HS-5 (cell line): ENCODE measurements around the gene CTAGE4.
"Not testable (repeated sequence)": the region's sequence is repeated elsewhere in the genome, so short reads cannot be mapped to it uniquely, and the experiment has no call there.

Experiments used
- DNase-seq: peaks from one replicate; pipeline ENCODE4 v3.0.0-alpha.2; 2012; ENCODE audit warnings: low read depth

CTAGE4 gene, protein sequence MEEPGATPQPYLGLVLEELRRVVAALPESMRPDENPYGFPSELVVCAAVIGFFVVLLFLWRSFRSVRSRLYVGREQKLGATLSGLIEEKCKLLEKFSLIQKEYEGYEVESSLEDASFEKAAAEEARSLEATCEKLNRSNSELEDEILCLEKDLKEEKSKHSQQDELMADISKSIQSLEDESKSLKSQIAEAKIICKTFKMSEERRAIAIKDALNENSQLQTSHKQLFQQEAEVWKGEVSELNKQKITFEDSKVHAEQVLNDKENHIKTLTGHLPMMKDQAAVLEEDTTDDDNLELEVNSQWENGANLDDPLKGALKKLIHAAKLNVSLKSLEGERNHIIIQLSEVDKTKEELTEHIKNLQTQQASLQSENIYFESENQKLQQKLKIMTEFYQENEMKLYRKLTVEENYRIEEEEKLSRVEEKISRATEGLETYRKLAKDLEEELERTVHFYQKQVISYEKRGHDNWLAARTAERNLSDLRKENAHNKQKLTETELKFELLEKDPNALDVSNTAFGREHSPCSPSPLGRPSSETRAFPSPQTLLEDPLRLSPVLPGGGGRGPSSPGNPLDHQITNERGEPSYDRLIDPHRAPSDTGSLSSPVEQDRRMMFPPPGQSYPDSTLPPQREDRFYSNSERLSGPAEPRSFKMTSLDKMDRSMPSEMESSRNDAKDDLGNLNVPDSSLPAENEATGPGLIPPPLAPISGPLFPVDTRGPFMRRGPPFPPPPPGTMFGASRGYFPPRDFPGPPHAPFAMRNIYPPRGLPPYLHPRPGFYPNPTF

DNA sequence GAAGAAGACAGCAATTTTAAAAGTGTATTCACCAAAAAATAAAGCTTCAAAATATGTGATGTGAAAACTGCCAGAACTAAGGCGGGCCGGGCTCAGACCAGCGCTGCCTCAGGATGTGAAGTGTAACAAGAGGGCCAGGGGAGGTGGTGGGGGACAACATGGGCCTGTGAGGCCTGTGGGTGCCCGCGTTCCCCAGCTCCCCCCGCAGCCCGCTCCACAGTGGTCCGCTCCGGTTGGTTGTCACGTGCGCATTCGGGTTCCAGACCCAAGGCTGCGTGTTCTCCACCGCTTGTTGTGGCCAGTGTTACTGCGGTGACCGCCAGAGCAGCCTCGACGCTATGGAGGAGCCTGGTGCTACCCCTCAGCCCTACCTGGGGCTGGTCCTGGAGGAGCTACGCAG lies at the start of gene CTAGE4:
CTAGE4 (plus strand) TSS at position 301 of the 400 bp plus-strand sequence; CDS start at position 339, 38 bp downstream.
- not testable (repeated sequence) for DNase-seq

DNA sequence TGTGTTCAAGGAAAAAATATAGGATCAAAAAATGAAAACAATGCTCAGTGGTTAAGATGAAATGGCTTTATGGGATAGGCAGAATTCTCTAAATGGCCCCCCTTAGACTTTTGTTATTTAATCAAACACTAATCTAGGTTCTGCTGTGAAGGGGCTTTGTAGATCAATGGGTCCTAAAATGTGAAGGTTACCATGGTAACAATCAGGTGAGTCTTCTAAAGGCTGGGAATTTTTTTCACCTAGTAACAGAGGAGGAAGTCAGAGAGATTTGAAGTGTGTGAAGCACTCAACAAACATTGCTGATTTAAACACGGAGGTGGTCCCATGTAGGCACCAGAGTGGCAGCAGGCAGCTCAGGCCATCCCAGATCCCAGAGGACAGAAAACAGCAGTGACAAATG lies 49.1 kb upstream of the CTAGE4 start:
- no peak for DNase-seq

DNA sequence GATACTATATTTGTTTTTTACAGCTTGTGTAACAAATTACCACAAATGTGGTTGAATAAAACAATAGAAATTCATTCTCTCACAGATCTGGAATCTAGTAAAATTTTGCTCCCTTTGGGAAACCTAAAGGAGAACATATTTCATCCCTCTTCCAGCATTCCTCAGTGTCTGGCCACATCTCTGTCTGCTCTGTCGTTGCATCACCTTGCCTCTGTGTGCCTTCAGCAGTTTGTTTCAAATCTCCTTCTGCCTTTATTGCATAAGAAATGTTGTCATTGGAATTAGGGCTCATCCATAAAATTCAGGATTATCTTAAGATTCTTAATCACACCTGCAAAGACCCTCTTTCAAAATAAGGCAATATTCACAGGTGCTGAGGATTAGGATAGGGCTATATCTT lies 45.8 kb upstream of the CTAGE4 start:
- DNase-seq = no peak

DNA sequence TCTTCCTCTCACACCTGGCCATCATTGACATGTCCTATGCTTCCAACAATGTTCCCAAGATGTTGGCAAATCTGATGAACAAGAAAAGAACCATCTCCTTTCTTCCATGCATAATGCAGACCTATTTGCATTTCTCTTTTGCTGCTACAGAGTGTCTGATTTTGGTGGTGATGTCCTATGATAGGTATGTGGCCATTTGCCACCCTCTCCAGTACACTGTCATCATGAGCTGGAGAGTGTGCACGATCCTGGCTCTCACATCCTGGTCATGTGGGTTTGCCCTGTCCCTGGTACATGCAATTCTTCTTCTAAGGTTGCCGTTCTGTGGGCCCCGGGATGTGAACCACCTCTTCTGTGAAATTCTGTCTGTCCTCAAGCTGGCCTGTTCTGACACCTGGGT lies 41.1 kb upstream of the CTAGE4 start:
- DNase-seq = no peak

DNA sequence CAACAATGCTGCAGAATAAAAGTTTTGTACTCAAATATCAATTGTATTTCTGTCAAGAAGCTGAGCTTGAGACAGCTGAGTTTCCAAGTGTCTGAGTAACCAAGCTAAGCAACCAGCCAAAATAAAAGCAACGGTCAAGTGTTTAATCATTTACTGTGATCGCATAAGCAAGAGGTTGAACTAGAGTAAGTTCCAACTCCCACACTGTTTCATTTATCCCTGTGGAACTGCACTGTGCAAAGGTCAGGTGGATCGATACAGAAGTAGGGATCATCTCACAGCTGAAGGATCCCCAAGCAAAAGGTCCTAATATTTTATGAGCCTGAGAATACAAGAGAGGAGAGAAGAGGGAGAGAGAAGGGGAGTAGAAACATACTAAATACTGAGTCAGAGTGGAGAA lies 38.8 kb upstream of the CTAGE4 start:
- DNase-seq = no peak

DNA sequence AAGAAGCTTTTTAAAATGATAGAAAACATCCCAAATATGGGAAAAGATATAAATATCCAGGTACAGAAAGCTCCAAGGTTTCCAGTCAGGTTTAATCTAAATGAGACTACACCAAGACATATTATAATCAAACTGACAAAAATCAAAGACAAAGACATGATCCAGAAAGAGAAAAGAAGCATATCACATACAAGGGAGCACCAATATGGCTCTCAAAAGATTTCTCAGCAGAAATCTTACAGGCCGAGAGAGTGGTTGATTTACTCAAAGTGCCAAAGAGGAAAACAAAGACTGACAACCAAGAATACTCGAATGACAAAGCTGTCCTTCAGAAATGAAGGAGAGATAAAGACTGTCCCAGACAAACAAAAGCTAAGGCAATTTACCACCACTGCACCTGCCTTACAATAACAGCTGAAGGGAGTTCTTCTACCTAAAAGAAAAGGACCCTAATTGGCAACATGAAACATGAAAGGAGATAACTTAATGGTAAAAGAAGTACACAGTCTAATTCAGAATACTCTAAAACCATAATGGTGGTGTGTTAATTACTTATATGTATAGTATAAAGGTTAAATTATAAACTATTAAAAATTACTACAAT lies 34.9 kb upstream of the CTAGE4 start:
- no peak for DNase-seq

DNA sequence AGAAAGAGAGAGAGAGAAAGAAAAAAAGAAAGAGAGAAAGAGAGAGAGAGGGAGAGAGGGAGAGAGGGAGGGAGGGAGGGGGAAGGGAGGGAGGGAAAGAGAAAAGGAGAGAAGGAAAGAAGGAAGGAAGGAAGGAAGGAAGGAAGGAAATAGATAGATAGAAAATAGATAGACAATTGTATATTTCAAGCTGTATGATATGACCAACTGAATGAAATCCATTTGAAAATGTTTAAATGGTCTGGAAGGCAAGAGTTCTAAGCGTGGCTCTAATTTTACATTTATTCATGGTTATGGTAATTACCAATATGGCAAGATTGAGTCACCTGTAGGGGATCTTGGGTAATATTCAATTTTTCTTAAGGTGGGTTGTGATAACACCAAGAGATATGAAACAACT lies 24.4 kb upstream of the CTAGE4 start:
- DNase-seq = no peak

DNA sequence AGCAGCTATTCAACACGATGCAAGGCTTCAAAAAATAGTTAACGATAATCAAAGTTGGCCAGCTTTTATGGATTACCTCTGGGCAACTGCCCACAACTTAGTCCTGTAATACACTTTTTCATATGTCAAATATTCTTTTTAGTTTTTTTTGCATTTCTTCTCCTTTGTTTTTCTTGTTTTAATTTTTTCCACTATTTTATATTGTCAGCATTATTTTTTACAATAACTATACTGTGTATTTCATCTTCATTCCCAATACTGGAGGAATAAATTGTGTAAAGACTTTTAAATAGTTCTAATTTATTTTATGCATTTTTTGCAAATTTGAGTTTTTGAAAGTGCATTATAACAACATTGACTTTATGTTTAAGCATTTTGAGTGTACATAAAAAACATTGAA lies 18.5 kb upstream of the CTAGE4 start:
- no peak for DNase-seq

DNA sequence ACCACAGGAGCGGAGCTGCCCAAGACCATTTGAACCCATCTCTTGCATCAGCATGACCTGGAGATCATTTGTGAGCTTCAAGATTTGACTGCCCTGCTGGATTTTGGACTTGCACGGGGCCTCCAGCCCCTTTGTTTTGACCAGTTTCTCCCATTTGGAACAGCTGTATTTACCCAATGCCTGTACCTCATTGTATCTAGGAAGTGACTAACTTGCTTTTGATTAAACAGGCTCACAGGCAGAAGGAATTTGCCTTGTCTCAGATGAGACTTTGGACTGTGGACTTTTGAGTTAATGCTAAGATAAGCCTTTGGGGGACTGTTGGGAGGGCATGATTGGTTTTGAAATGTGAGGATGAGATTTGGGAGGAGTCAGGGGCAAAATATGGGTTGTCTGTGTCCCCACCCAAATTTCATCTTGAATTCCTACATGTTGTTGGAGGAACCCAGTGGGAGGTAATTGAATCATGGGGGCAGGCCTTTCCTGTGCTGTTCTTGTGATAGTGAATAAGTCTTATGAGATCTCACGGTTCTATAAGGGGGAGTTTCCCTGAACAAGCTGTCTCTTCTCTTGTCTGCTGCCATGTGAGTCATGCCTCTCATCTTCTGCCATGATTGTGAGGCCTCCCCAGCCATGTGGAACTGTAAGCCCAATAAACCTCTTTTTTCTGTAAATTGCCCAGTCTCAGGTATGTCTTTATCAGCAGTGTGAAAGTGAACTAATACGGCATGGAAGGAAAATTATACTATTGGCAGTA lies 11.5 kb upstream of the CTAGE4 start:
- not testable (repeated sequence) for DNase-seq

DNA sequence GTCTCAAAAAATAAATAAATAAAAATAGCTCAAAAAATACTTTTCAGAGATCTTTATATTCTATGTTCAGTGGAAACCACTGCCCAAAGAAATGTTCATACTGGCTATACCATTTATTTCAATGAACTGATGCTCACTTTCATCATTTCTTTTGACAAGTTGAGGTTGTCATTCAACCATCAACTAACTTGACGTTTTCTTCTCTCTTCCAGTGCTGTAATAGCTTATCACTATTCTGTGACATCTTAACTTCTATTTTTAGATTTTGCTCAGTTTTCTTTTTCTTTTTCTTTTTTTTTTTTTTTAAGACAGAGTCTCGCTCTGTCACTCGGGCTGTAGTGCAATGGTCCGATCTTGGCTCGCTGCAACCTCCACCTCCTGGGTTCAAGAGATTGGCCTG lies 8.7 kb upstream of the CTAGE4 start:
- DNase-seq = no peak

DNA sequence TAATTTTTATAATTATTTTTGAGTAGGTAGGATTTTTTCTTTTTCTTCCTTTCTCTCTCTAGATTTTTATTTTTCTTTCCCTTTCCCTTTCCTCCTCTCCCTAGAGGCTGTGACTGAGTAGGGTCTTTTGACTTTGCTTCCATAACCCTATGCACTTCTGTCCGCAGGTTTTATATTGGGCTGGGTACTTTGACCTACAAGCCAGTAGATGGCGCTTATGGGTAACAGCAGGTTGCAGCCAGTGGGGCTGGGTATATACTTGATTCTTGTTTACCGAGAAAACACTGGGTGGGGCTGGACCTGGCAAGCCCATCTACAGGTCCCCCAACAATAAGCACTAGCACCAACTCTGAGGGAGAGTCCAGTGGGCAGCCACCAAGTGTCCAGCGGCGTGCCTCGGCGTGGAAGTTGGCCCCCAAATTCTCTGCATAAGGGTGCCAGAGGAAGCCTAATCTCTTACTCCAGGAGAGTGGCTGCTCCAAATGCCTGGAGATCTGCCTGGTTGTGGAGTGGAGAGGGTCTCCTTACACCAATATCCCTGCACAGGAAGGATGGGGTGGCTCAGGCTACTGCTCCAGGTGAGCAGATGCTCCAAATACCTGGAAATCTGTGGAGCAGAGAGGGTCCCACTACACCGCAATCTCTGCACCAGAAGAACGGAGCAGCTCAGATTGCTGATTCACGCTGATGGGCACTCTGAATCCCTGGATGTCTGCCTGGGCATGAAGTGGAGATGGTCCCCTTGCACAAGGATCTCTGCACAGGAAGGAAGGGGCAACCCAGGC lies 4.7 kb upstream of the CTAGE4 start:
- DNase-seq = not testable (repeated sequence)

DNA sequence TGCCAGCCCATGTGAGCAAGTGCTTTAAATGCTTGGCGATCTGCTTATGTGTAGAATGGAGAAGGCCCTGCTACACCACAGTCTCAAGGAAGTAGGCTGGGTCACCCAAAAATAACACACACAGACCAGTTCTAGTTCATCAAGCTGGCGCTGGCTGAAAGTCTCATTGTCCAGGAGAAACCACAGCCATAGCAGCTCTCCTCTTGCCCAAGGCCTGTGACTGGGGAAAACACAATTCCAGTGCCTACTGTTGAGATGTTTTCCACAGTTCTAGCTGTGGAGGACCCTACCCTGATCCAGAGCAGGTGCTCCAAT lies 4.1 kb upstream of the CTAGE4 start:
- not testable (repeated sequence) for DNase-seq

DNA sequence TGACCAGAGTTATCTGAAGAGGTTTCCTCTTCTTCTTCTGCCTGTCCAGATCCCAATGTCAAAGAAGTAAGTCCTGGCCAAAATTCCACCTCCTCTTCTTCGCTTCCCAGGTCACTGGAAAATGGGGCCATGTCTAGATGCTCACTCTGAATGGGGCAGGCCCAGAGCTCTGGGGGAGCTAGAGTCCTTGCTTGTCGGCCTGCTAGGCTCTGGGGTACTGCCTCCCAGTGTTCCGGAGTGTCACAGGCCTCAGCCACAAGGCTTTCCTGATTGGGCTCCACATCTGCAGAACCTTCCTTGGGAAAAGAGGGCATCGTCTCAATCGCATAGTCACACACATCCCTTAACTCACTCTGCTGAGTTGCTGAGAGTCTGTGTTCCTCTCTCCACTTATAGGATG lies 4.6 kb downstream of the CTAGE4 start:
- not testable (repeated sequence) for DNase-seq

DNA sequence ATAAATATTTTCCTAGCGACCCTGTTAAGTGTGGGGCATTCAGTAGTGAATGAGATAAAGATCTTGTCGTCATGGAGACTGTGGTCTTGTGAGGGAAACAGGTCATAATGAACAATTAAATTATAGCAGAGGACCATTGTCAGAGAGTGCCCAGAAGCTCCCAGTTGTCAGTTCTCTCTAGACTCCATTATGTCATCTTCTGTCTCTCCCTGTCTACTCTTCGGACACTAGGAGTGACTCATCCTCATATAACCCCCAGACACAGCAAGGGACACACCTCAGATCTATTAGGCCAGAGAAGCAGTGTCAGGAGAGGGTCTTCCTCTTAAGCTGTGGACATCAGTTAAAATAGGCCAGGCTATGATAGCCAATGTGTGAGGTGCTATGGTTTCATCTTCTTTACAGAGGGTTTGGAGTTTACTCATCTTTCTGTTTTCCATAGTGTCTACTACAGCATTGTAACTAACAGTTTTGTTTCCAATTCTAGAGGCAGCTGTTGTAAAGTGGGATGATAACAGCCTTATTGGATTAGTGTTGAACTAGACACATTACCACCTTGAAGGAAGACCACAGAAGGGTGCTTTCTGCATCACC lies 5.4 kb downstream of the CTAGE4 start:
- DNase-seq = not testable (repeated sequence)

DNA sequence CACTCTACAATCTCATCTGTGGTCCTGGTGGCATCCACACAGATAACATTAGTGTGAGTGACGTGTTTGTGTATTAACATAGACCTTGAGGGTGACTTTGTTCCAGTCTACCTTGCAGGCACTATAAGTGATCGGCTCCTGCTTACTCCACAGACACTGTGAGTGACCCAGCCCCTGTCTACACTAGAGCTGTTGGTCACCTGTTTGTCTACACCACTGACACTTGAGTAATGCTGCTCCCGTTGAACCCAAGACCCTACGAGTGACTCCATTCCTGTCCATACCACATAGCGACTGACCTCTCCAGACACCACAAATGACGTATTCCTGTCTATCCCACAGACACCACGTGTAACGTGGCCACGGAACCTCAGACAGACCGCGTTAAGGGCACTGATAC lies 10.5 kb downstream of the CTAGE4 start:
- DNase-seq = not testable (repeated sequence)

DNA sequence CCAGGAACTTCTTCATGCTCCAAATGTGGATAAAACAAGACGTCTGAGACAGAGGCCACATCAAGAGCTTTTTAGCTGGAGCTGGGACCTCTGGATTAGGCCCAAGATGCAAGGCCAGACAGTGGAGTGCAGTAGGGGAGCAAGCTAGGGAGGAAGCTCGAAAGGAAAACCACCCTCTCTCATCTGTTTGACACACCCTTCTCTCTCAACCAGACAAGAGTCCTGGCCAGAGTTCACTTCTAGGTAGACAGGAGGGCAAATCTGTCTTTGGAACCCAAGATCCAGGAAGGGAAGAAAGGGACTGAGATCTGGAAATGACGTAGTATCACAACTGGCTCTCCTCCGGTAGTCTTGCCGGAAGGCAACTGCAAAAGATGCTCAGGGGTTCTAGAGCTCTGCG lies 11.2 kb downstream of the CTAGE4 start:
- DNase-seq = not testable (repeated sequence)

DNA sequence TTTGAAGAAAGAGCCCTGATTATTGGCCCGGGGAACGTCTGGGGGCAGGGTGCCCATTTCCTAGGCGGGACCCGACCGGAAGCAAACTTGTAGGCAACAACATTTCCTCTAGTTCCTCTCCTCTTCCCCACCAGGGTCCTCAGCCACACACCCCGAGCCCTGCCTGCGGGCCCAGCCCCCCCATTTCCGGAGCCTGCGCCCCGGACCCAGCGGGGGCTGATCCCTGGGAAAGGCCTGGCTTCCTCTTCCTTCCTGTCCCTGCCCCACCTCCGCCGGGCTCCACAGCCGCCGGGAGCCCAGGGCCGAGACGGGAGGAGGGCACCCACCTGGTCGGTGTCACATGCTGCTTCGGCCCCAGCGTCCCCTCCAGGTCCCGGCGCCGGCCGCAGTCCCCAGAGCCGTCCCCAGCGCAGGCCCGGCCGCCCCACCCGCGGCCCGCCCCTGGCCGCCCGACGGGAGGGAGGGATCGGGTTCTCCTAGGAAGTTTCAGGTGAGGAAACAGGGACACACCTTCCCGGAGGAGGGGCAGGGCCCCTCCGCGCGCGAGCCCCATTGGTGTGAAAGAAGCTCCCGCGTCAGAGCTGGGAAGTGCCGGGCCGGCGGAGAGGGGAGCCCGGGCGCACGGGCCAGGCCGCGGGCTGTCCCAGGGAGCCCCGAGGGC lies 12.1 kb downstream of the CTAGE4 start, which contains the start of gene ARHGEF35:
ARHGEF35 (minus strand) TSS at position 622 of the 661 bp plus-strand sequence. CDS start 7,450 bp downstream, outside the sequence.
- not testable (repeated sequence) for DNase-seq

DNA sequence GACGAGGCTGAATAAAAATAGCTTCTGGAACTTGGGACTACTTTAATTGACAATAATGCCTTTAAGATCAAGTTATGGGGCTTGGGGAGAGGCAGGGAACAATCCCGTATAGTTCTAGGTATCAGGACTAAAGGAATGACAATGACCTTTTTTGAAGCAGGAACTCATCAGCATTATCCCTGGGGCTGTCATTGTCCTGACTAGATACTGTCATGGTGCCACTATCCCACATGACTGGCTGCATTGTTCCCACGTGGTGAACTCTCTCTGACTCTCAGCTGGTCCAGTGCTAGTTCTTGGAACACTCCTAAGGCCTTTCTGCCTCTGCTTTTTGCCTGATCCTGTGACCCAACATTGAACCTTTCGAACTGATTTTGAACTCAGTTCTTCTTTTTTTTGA lies 15.7 kb downstream of the CTAGE4 start:
- not testable (repeated sequence) for DNase-seq

DNA sequence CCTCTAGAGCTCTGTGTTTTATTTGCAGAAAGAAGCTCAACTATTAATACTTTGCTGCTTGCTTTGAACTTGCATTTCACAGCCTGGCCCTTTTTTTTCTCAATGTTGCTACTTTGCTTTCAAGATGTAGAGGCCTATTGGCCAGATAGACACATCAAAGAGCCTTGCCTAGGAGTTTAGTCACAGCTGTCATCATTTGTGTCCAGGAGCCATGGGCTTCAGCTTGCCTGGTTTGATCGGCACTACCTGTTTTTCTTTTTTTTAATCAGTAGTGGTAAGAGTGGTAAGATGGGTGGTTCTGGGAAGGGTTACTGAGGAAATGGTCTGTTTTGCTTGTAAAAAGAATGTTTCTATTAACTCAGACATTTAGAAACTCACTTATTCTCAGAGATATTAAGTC lies 18.7 kb downstream of the CTAGE4 start:
- not testable (repeated sequence) for DNase-seq

DNA sequence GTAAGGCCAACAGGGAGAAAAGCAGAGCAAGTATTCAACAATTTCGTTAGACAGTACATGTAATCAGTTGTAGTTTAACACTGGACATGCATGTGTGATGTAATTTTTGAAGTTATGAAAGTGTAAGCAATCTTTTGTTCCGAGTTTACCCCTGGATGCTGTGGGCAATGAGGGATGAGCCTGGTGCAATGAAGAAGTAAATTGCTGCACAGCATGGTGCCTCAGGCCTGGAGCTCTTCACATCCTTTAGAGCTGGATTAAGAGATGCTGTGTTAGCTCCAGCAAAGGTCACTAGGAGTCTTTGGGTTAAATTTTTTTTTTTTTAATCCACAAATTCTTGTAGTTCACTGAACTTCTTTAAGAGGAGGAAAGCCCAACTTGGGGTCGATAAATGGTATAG lies 19.8 kb downstream of the CTAGE4 start:
- DNase-seq = not testable (repeated sequence)
